GM12864 (cell line): Measurements from ENCODE around the gene AP5Z1.

Source experiments
- DNase-seq: peaks from one replicate; pipeline ENCODE4 v3.0.0-alpha.2; 2011; ENCODE audit warnings: low read depth
- H3K4me3 ChIP-seq: 2 replicates; pipeline ENCODE4 v1.5.1; 2011; ENCODE audit warnings: mild to moderate bottlenecking, low read depth, low read length, control low read depth
- TF ChIP-seq, protein P1 (sequence below): IDR thresholded peaks from 2 replicates; pipeline ENCODE4 v1.5.1; 2011; ENCODE audit warnings: low read depth, mild to moderate bottlenecking, moderate library complexity, low read length, control low read depth, inconsistent platforms; ENCODE audit errors: missing control alignments

AP5Z1 gene

DNA sequence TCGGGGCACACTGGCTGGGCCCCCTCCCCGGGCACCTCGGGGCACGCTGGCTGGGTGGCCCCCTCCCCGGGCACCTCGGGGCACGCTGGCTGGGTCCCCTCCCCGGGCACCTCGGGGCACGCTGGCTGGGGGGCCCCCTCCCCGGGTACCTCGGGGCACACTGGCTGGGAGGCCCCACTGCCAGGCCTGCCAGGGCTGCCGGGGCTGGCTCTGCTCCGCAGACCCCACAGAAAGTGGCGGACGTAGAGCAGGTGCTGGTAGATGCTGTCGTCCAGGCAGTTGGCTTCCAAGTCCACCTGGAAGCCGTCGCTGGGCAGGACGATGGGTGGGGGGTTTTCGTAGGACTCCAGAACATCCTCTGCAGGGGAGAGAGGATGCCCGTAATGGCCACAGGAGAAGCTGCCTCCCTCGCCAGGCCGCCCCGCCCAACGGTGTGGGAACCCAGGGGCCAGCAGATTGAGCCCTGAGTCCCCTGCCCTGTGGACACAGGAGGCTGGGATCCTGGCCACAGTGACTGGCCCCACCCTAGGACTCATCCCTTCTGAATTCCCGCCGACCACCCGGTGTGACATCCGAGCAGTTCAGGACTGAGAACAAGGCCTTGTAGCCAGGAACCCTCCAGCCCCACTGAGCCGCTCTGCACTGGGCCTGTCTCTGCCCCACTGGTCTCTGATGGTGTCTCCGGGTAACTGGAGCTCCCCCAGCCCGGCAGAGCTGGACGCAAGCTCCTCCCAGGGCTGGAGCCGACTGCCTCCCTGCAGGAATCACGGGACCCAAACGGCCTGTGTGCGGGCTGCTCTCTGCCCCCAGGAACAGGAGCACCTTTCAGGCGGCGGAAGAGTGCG, 28.2 kb downstream of the AP5Z1 start:
- DNase-seq = no peak

DNA sequence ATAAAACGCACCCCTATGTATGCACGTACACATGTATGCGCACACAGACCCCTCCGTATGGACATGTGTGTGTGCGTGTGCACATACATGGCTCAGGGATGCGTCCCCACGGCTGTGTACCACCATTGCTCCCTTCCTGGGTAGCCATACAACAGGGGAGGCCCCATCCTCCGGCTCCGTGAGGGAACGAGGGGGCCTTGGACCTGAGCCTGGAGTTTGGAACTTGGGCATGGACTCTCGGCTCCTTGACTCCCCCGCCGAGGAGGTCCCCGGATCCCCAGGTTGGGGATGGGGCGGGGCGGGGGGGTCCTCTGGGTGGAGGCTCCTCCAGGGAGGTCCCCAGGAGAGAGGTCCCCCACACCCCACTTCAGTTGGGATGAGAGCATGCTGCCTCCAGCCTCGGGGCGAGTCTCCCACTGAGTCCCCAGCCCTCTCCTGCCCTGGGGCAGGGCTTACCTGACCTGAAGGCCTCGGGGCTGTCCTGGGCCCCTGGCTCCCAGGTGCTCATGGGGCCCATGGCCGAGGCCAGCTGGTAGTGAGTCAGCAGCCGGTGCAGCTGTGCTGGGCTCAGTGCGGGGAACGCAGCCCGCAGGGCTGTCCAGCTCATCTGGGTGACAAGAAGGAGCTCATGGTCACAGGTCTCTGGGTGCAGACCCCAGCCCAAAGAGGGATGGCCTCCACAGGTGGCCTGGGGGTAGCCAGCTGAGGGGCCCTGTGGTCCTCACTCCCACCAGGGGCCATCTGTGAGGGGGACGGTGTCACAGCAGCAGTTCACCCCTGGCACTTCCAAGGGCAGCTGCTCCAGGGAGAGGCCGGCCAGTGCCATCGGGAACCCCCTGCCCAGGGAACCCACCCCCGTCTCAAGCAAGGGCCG, 29.9 kb downstream of the AP5Z1 start:
- TF ChIP-seq, protein P1, sequence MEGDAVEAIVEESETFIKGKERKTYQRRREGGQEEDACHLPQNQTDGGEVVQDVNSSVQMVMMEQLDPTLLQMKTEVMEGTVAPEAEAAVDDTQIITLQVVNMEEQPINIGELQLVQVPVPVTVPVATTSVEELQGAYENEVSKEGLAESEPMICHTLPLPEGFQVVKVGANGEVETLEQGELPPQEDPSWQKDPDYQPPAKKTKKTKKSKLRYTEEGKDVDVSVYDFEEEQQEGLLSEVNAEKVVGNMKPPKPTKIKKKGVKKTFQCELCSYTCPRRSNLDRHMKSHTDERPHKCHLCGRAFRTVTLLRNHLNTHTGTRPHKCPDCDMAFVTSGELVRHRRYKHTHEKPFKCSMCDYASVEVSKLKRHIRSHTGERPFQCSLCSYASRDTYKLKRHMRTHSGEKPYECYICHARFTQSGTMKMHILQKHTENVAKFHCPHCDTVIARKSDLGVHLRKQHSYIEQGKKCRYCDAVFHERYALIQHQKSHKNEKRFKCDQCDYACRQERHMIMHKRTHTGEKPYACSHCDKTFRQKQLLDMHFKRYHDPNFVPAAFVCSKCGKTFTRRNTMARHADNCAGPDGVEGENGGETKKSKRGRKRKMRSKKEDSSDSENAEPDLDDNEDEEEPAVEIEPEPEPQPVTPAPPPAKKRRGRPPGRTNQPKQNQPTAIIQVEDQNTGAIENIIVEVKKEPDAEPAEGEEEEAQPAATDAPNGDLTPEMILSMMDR = no peak
- no peak overlapping the region for H3K4me3 ChIP-seq

More for the DNA sequence above, 28.2 kb downstream of the AP5Z1 start:
- H3K4me3 ChIP-seq = no peak overlapping the region
- TF ChIP-seq, protein P1 = no peak

DNA sequence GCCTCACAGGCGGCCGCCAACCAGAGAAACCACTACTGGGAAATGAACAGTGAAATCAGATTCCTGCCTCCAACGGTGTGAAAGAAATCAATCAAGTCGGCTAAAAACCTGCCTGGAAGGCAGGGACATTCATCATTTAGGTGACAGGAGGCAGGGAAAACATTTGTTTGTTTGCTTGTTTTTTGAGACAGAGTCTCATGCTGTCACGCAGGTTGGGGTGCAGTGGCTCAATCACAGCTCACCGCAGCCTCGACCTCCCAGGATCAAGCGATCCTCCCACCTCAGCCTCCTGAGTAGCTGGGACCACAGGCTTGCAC, 30.5 kb downstream of the AP5Z1 start:
- TF ChIP-seq, protein P1 = no peak
- no peak for DNase-seq
- H3K4me3 ChIP-seq = no peak overlapping the region

More for the DNA sequence above, 29.9 kb downstream of the AP5Z1 start:
- no peak for DNase-seq

DNA sequence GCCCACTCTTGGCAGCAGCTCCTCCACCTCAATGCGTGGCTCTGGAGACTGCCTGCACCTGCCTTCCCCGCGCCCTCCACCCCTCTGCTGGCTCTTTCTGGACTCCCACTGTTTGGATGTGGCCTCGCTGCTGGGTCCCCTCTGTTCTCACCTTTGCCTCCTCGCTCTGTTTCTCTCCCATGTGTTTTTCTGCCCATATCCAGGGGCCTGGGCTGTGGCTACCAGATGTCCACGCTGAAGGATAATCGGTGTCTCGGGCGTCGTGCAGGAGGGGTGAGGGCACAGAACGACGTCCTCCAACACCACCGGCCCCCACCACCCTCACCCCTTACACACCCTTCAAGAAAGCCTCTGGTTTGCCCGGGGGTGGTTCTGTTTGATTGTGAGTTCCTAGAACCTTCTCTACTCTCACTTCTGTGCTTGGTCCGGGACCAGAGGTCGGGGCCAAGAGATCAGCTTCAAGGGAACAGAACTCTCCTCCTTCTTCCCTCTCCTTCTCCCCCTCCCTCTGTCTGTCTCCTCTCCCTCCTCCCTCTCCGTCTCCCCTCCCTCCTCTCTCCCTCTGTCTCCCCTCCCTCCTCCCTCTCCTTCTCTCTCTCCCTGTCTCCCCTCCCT, 31.7 kb downstream of the AP5Z1 start:
- TF ChIP-seq, protein P1 = no peak
- no peak for DNase-seq
- no peak overlapping the region for H3K4me3 ChIP-seq

DNA sequence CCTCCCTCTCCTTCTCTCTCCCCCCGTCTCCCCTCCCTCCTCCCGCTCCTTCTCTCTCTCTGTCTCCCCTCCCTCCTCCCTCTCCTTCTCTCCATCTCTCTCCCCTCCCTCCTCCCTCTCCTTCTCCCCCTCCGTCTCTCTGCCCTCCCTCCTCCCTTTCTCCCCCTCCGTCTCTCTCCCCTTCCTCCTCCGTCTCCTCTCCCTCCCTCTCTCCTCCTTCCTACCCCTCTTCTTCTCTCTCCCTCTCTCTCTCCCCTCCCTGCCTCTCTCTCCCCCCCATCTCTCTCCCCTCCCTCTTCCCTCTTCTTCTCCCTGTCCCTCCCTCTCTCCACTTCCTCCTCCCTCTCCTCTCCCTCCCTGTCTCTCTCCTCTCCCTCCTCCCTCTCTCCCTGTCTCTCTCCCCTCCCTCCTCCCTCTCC, 32.2 kb downstream of the AP5Z1 start:
- TF ChIP-seq, protein P1 = no peak
- no peak overlapping the region for H3K4me3 ChIP-seq
- no peak for DNase-seq

DNA sequence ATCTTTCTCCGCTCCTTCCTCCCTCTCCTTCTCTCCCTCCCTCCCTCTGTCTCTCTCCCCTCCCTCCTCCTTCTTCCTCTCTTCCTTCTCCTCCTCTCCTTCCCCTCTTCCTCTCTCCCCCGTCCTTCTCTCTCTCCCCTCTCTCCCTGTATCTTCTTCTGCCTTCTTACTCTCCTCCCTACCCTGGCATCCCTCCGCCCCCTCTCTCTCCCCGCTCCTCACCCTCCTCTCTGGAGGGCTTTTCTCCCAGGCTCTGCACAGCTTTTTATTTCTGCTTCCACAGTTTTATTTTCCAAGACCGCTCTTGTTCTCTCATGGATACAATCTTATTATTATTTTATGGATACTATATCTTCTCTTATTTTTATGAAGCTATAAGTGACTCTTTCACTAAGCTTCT, 32.6 kb downstream of the AP5Z1 start:
- DNase-seq = no peak
- no peak overlapping the region for H3K4me3 ChIP-seq
- TF ChIP-seq, protein P1 = no peak
